Hepatocyte (in vitro differentiated cells): ENCODE results near the gene CACNG4.

Experiments used
- CTCF ChIP-seq: fragments of 200-600 bp; sonication (generic); IDR thresholded peaks from 2 replicates; pipeline ENCODE4 v1.5.1; 2016; ENCODE audit warnings: antibody characterized with exemption, mild to moderate bottlenecking; ENCODE audit not compliant: poor library complexity
- EZH2 ChIP-seq: fragments of 200-600 bp; sonication (generic); IDR thresholded peaks from 2 replicates; pipeline ENCODE4 v1.6.1; 2016; ENCODE audit warnings: antibody characterized with exemption, mild to moderate bottlenecking, borderline replicate concordance

- no peak for TF ChIP-seq EZH2
- no peak for TF ChIP-seq CTCF
Observed at GRCh38 chr17:67032382-67032781, 67.9 kb downstream of the CACNG4 start.
